ENCODE data around the gene CHRNB4.

Gene CHRNB4

GRCh38 chr15:78675617-78676360 is 34.8 kb upstream of the CHRNB4 start:
- no peak for DNase-seq
- TF ChIP-seq GATA1 (IDR thresholded peaks at IDR 0.05; ENCODE audit: low read depth, low read length) = no peak
- TF ChIP-seq POLR2A (IDR thresholded peaks at IDR 0.05; ENCODE audit: low read length) = no peak

GRCh38 chr15:78675206-78675605 is 34.2 kb upstream of the CHRNB4 start:
- TF ChIP-seq GATA1 (IDR thresholded peaks at IDR 0.05; ENCODE audit: low read depth, low read length) (no peak), POLR2A (IDR thresholded peaks at IDR 0.05; ENCODE audit: low read length) (no peak)
- DNase-seq = no peak

- TF ChIP-seq POLR2A (IDR thresholded peaks at IDR 0.05; ENCODE audit: low read length) (no peak), GATA1 (IDR thresholded peaks at IDR 0.05; ENCODE audit: low read depth, low read length) (no peak)
- DNase-seq = no peak
Observed at GRCh38 chr15:78673917-78674444, 33.0 kb upstream of the CHRNB4 start.

- no peak for TF ChIP-seq POLR2A (IDR thresholded peaks at IDR 0.05; ENCODE audit: low read length)
- TF ChIP-seq GATA1 (IDR thresholded peaks at IDR 0.05; ENCODE audit: low read depth, low read length) = no peak
- no peak for DNase-seq
Observed at GRCh38 chr15:78673476-78673875, 32.5 kb upstream of the CHRNB4 start.

- TF ChIP-seq POLR2A (IDR thresholded peaks at IDR 0.05; ENCODE audit: low read length) = no peak
- no peak for DNase-seq
Observed at GRCh38 chr15:78672285-78673014, 31.4 kb upstream of the CHRNB4 start.

- TF ChIP-seq POLR2A (IDR thresholded peaks at IDR 0.05; ENCODE audit: low read length) = no peak
- TF ChIP-seq GATA1 (IDR thresholded peaks at IDR 0.05; ENCODE audit: low read depth, low read length) = no peak
- DNase-seq = peak in 1 of 2 experiments; percentile 17
Observed at GRCh38 chr15:78671626-78672211, 30.7 kb upstream of the CHRNB4 start.

- TF ChIP-seq GATA1 (IDR thresholded peaks at IDR 0.05; ENCODE audit: low read depth, low read length) (no peak), POLR2A (IDR thresholded peaks at IDR 0.05; ENCODE audit: low read length) (no peak)
- DNase-seq = no peak
Observed at GRCh38 chr15:78668987-78669386, 28.0 kb upstream of the CHRNB4 start.

GRCh38 chr15:78667578-78668236 is 26.7 kb upstream of the CHRNB4 start:
- TF ChIP-seq GATA1 (IDR thresholded peaks at IDR 0.05; ENCODE audit: low read depth, low read length) = no peak
- TF ChIP-seq POLR2A (IDR thresholded peaks at IDR 0.05; ENCODE audit: low read length) = no peak
- no peak for DNase-seq

GRCh38 chr15:78666010-78666409 is 25.0 kb upstream of the CHRNB4 start:
- TF ChIP-seq GATA1 (IDR thresholded peaks at IDR 0.05; ENCODE audit: low read depth, low read length) (no peak), POLR2A (IDR thresholded peaks at IDR 0.05; ENCODE audit: low read length) (no peak)
- DNase-seq = no peak

- DNase-seq = no peak
- TF ChIP-seq GATA1 (IDR thresholded peaks at IDR 0.05; ENCODE audit: low read depth, low read length) = no peak
- TF ChIP-seq POLR2A (IDR thresholded peaks at IDR 0.05; ENCODE audit: low read length) = no peak
Observed at GRCh38 chr15:78663703-78664102, 22.7 kb upstream of the CHRNB4 start.

GRCh38 chr15:78662028-78662427 is 21.0 kb upstream of the CHRNB4 start:
- DNase-seq = no peak
- no peak for TF ChIP-seq GATA1 (IDR thresholded peaks at IDR 0.05; ENCODE audit: low read depth, low read length)
- no peak for TF ChIP-seq POLR2A (IDR thresholded peaks at IDR 0.05; ENCODE audit: low read length)

- TF ChIP-seq POLR2A (IDR thresholded peaks at IDR 0.05; ENCODE audit: low read length) = no peak
- no peak for TF ChIP-seq GATA1 (IDR thresholded peaks at IDR 0.05; ENCODE audit: low read depth, low read length)
- no peak for DNase-seq
Observed at GRCh38 chr15:78661001-78661400, 20.0 kb upstream of the CHRNB4 start.

- DNase-seq = no peak
- TF ChIP-seq POLR2A (IDR thresholded peaks at IDR 0.05; ENCODE audit: low read length) (no peak), GATA1 (IDR thresholded peaks at IDR 0.05; ENCODE audit: low read depth, low read length) (no peak)
Observed at GRCh38 chr15:78660584-78660983, 19.6 kb upstream of the CHRNB4 start.

- TF ChIP-seq POLR2A (IDR thresholded peaks at IDR 0.05; ENCODE audit: low read length) (no peak), GATA1 (IDR thresholded peaks at IDR 0.05; ENCODE audit: low read depth, low read length) (no peak)
Observed at GRCh38 chr15:78658823-78659222, 17.8 kb upstream of the CHRNB4 start.

More at GRCh38 chr15:78658823-78659222, 17.8 kb upstream of the CHRNB4 start:
- no peak for DNase-seq

All from erythroblast (primary cell).